Subcutaneous adipose tissue (tissue), 4 donors: Measurements from ENCODE around the gene KIF1C. TPM values are rescaled to one million over a fixed set of nuclear protein-coding genes. Genes with fewer than 3 reads are reported as not detected.

Experiments
- CTCF ChIP-seq: fragments of 450-650 bp; IDR thresholded peaks from one replicate; pipeline ENCODE4 v1.5.1; 2016; ENCODE audit warnings: low read depth, mild to moderate bottlenecking, control low read depth, antibody characterized with exemption, moderate library complexity
- total RNA-seq, 4 donors: library from RNA; depleted of rRNA; stranded (reverse); fragments of >200 nt; gene quantifications; one replicate each; pipeline ENCODE4 v1.1.0, GENCODE V29; 2016

Gene KIF1C
- total RNA-seq, 4 donors from 2014 or later, result 32.3 to 162 (median 65.2) TPM

- TF ChIP-seq CTCF, result no peak
Measured at GRCh38 chr17:5011928-5012327, 14.2 kb downstream of the KIF1C start.

GRCh38 chr17:5014357-5014756 lies 16.6 kb downstream of the KIF1C start:
- no peak for TF ChIP-seq CTCF

- no peak for TF ChIP-seq CTCF
Measured at GRCh38 chr17:5019475-5019956, 21.8 kb downstream of the KIF1C start.

- TF ChIP-seq CTCF, result no peak
Measured at GRCh38 chr17:5020502-5021023, 22.8 kb downstream of the KIF1C start.

GRCh38 chr17:5022171-5022711 lies 24.5 kb downstream of the KIF1C start:
- TF ChIP-seq CTCF, result no peak

GRCh38 chr17:5023588-5024147 lies 25.9 kb downstream of the KIF1C start:
- TF ChIP-seq CTCF, result no peak

- TF ChIP-seq CTCF, result no peak
Measured at GRCh38 chr17:5024604-5025003, 26.9 kb downstream of the KIF1C start.
